GM12874 (cell line): Measurements from ENCODE around the gene PDLIM1.

ENCODE experiments used
- CTCF ChIP-seq: IDR thresholded peaks from 2 replicates; pipeline ENCODE4 v1.5.1; 2011; ENCODE audit warnings: low read depth, mild to moderate bottlenecking, control low read depth, low read length, moderate library complexity; ENCODE audit not compliant: insufficient read depth

PDLIM1 gene

GRCh38 chr10:95303950-95304349 lies 13.1 kb upstream of the PDLIM1 start:
- TF ChIP-seq CTCF: no peak

GRCh38 chr10:95303535-95303934 lies 12.7 kb upstream of the PDLIM1 start:
- TF ChIP-seq CTCF: no peak

GRCh38 chr10:95300022-95300539 lies 9.3 kb upstream of the PDLIM1 start:
- no peak for TF ChIP-seq CTCF

GRCh38 chr10:95297402-95297801 lies 6.6 kb upstream of the PDLIM1 start:
- no peak for TF ChIP-seq CTCF

GRCh38 chr10:95296764-95297163 lies 6.0 kb upstream of the PDLIM1 start:
- no peak for TF ChIP-seq CTCF

- no peak for TF ChIP-seq CTCF
Measured at GRCh38 chr10:95295031-95295755, 4.4 kb upstream of the PDLIM1 start.

GRCh38 chr10:95293631-95294030 lies 2.8 kb upstream of the PDLIM1 start:
- TF ChIP-seq CTCF: no peak
